HEK293 (cell line): ENCODE results near the gene GEMIN7.

Source experiments
- KLF16 ChIP-seq: fragments of 450-650 bp; formaldehyde crosslinking; IDR thresholded peaks from 2 replicates; pipeline ENCODE4 v1.5.1; 2017; ENCODE audit warnings: missing biosample characterization, missing genetic modification characterization
- ZNF580 ChIP-seq: fragments of 450-650 bp; formaldehyde crosslinking; IDR thresholded peaks from 2 replicates; pipeline ENCODE4 v1.5.1; 2016; ENCODE audit warnings: missing biosample characterization, missing genetic modification characterization

- TF ChIP-seq KLF16 (tag by site-specific recombination) (no peak), ZNF580 (tag by site-specific recombination) (no peak)
Measured at GRCh38 chr19:45045671-45046353, 33.2 kb upstream of the GEMIN7 start.
